Stimulated activated CD4-positive, alpha-beta T cell treated with anti-CD3 and anti-CD28 coated beads, TNF-alpha, amount 100 ng/mL, for 24 hours (primary cell): ENCODE data around the gene PRDM13.
A peak's percentile ranks its signal among the peaks of the same experiment; 100 is the strongest.
"Not testable (repeated sequence)": the region's sequence is repeated elsewhere in the genome, so short reads cannot be mapped to it uniquely, and the experiment has no call there.

Experiments used
- DNase-seq, 3 experiments: peaks; one replicate each; pipeline ENCODE4 v3.0.0-alpha.2; 2020; ENCODE audit warnings: low read depth in 3 of 3

Gene PRDM13

DNA sequence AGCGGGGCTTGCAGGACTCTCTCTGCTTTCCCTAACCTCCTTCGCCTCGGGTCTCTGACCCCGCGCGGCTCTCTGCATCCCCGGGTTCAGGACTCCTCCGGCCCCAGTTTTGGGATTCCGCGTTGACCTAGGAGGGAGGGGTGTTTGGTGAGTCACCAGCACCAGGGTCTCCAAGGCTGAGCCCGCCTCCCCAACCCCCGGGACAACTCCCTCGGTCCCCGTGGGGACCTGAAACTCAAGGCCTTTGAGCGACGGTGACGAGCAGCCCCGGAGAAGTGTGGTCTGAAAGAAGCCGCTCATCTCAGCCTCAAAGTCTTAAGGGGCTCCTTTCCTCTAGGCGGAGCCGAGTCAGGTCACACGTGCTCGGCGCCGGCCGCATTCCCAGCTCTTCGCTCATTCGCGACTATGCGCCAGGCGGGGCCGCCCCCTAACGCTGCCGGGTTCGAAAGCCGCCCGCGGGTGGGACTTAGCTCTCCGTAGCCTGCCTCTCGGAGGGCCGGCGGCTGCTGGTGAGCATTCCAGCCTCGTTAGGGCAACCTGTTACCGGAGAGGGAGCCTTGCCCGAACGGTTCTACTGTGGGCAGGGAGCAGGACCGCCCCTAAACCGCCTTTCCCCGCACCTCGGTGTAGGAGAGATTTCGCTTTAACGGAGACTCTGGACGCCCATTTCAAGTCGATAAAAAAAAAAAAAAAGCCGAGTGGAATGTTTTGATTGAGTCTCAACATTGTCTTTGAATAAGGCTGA lies 3.0 kb upstream of the PRDM13 start:
- peak in 1 of 3 experiments; percentile 32 for DNase-seq

DNA sequence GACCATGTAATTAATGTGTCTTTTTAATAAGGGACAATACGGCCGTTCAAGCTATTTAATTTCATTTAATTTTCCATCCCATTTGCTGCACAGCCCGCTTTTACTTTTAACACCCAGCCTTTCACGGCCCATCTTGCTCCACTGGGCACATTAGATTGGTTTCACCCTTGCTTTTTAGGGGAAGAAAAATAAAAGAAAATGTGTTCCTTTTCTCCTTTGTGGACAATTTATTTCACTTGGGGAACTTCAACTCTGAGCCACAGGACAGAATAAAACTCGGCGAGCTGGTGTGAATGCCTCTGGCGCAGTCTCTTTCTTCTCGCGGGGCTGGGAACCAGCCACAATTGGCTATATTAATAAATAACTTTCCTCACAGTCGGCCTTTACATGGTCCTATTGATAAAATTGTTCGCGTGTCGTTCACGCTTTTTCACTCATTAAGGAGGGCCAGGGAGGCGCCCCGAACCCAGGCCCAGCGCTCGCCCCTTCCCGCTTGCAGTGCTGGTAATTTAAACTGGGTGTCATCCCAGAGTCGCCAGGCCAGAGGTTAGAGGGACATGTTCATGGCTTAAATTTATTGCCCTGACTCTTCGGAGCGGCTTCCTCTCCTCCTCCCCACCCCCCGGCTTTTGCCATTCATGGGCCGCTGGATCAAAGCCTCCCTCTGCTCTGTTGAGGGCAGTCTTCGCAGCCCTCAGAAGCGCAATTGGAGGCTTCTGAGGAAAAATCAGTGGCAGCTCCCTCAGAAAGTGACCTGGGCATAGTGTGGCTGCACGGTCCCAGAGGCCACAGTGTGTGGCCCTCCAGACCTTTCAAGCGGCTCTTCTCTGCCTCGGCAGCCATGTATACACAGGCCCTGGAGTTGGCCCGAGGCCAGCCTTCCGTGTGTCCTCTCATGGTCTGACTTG lies 2.2 kb upstream of the PRDM13 start:
- DNase-seq, result no peak

GRCh38 chr6:99605074-99605734 lies 1.4 kb upstream of the PRDM13 start:
- no peak for DNase-seq

DNA sequence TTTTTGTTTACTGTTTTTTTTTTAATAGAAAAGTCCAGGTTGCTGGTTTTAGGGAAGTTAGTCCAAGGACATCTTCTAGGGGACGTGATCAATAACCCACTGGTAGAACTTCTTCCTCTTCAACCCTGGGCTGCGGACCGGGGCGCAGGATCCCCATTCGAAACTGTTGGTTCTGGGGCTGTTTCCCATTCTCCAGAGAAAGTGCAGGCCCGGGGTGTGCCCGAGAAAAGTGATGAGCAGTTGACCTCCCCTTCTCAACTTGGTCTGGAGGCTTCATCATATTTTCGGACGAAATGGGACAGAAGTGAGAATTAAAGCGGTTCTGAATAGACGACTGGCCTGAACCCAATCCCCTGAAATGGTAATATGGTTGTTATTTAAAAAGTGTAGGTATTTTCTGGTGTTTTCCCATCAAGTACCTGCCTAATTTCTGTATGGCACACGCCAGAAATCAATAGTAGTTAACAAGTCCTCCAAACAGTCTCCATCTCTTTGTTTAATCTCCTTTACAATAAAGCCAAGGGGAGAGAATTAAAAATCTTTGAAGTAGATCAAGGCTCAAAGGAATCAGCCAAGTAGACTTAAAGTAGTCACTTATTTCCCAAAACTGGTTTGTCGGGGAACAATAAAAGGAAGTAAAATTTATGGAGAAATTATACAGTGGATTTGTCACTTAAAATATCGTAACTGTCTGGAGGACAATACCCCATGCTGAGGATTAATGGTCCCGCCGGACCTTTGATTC lies 550 bp upstream of the PRDM13 start:
- no peak for DNase-seq

DNA sequence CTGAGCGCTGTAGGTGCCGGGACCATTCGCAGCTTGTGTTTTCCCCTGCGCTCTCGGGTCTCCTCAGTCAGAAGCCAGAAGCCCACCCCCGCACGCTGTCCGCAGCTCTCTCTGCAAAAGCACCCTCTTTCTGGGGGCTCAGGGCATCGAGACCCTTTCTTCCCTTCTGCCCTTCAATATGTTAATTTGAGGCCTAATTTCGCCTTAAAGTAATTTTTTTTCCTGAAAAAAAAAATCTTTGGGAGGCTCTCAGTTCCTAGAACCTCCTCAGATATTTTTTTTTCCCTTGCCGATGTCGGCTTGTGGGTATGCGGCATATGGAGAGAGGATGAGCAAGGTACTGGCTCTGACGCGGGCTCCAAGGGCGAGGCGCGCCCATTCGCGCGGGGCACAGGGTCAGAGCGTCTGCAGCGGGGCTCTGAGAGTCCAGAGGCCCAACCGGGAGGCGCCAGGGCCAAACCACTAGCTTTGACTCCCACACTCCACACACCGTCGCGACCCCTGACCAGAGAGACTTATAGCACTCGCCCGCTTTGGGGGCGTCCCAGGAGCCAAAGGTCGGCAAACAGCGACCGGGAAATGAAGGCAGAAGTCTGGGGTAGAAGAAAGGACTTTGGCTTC lies 893 bp downstream of the PRDM13 start:
- no peak for DNase-seq

- no peak for DNase-seq
These were observed 1.6 kb downstream of the PRDM13 start for GRCh38 chr6:99608059-99608885.

- DNase-seq, result no peak
These were observed 2.4 kb downstream of the PRDM13 start for GRCh38 chr6:99608886-99609482.

DNA sequence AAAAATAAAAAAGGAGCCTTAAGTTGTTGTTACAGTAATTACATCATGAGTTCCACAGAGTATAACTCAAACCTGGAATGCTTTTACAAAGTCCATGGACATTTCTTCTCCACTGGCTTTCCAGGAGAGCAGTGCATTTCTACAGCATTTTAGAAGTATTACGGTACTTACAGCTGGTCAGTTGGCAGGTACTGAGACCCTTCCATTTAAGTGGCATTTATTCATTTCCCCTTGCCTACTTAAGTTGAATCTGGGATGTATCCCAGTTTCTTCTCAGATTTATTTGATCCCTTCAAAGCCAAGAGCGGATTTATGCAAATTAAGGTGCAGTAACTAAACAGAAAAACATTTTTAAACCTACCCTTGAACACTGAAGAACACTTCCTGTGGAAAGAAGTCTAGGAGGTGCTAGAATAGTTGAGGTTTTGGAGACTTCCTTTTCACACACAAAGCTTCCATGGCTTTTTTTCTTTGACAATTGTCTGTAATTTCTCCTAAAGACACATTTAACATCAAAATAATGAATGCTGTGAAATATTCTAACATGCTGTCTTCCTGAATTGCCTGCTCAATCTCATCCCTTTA lies 3.4 kb downstream of the PRDM13 start:
- no peak for DNase-seq

GRCh38 chr6:99611148-99611547 lies 4.5 kb downstream of the PRDM13 start:
- no peak for DNase-seq

DNA sequence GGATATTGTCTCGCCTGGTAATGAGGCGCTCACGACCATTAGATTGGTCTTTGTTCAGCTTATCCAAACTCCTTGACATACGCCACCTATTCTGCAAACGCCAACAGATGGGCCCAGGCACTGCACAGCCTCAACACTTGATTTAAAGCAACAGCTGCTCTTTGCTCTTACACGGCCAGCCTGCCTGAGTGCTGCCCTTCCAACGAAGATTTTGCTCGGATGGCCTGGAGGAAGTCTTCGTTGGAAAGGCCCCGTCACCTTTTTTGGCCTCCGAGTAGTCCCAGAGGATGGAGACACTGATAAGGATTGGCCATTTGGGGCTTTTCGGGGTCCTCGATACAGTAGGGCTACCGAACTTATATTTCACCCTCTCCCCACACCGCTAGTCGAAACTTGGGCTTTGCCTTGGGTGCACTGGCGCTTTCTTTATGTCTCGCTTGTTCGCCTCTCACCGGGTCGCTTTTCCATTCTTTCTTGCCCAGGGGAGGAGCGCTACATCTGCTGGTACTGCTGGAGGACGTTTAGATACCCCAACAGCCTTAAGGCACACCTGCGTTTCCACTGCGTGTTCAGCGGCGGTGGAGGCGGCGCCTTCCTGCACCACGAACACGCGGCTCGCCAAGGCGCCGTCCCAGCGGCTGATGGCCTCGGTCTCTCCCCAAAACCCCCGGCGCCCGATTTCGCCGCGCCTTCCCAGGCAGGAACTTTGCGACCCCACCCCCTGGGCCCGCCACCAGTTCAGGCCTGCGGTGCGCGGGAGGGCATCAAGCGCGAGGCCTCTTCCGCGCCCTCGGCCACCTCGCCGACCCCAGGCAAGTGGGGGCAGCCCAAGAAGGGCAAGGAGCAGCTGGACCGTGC lies 6.1 kb downstream of the PRDM13 start:
- DNase-seq, result no peak

GRCh38 chr6:99613409-99613704 lies 6.7 kb downstream of the PRDM13 start:
- DNase-seq, result peak in 1 of 3 experiments; percentile 46

GRCh38 chr6:99613705-99614429 lies 7.2 kb downstream of the PRDM13 start:
- DNase-seq, result no peak

- no peak for DNase-seq
These were observed 8.0 kb downstream of the PRDM13 start for GRCh38 chr6:99614430-99615186.

- no peak for DNase-seq
These were observed 10.5 kb downstream of the PRDM13 start for GRCh38 chr6:99617131-99617530.

- DNase-seq, result no peak
These were observed 12.2 kb downstream of the PRDM13 start for GRCh38 chr6:99618649-99619408.

GRCh38 chr6:99619409-99619762 lies 12.8 kb downstream of the PRDM13 start:
- DNase-seq, result no peak

DNA sequence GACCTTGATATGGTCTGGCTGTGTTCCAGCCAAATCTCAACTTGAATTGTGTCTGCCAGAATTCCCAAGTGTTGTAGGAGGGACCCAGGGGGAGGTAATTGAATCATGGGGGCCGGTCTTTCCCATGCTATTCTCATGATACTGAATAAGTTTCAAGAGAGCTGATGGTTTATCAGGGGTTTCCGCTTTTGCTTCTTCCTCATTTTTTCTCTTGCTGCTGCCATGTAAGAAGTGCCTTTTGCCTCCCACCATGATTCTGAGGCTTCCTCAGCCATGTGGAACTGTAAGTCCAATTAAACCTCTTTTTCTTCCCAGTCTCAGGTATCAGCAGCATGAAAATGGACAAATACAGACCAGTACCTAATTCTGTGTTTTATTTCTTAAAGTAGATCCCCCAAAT lies 15.4 kb downstream of the PRDM13 start:
- DNase-seq, result not testable (repeated sequence)
